Choroid plexus epithelial cell (primary cell): ENCODE measurements around the gene SLC6A12.
"Not testable (repeated sequence)": the region's sequence is repeated elsewhere in the genome, so short reads cannot be mapped to it uniquely, and the experiment has no call there.

Experiments used
- DNase-seq: peaks from one replicate; pipeline ENCODE4 v3.0.0-alpha.2; 2010; ENCODE audit warnings: low read depth
- H3K4me3 ChIP-seq: 2 replicates; pipeline ENCODE4 v1.5.1; 2011; ENCODE audit warnings: low read depth, mild to moderate bottlenecking, control low read depth, low read length, moderate library complexity
- CTCF ChIP-seq: conservative IDR thresholded peaks from 2 replicates; pipeline ENCODE4 v1.5.1; 2011; ENCODE audit warnings: low read depth, mild to moderate bottlenecking, control low read depth, inconsistent platforms, low read length, moderate library complexity

The SLC6A12 gene

GRCh38 chr12:194276-194675, 19.7 kb downstream of the SLC6A12 start:
- no peak for DNase-seq
- no peak for TF ChIP-seq CTCF
- no peak overlapping the region for H3K4me3 ChIP-seq

- DNase-seq, result no peak
- TF ChIP-seq CTCF, result no peak
- H3K4me3 ChIP-seq, result no peak overlapping the region
These were observed 20.7 kb downstream of the SLC6A12 start for GRCh38 chr12:193261-193660.

GRCh38 chr12:191541-191940, 22.4 kb downstream of the SLC6A12 start:
- H3K4me3 ChIP-seq, result no peak overlapping the region
- TF ChIP-seq CTCF, result no peak
- peak; percentile 22 for DNase-seq

GRCh38 chr12:190881-191280, 23.1 kb downstream of the SLC6A12 start:
- DNase-seq, result no peak
- TF ChIP-seq CTCF, result no peak
- H3K4me3 ChIP-seq, result no peak overlapping the region

GRCh38 chr12:189622-189962, 24.4 kb downstream of the SLC6A12 start:
- no peak overlapping the region for H3K4me3 ChIP-seq
- DNase-seq, result no peak
- TF ChIP-seq CTCF, result no peak

- TF ChIP-seq CTCF, result peak; percentile 64
- DNase-seq, result peak; percentile 64
- peak overlapping the region; percentile 55 for H3K4me3 ChIP-seq
These were observed 24.9 kb downstream of the SLC6A12 start for GRCh38 chr12:188910-189621.

- H3K4me3 ChIP-seq, result peak overlapping the region; percentile 55
- DNase-seq, result not testable (repeated sequence)
These were observed 25.7 kb downstream of the SLC6A12 start for GRCh38 chr12:187986-188909.
